Gastroesophageal sphincter (tissue), 3 donors: Measurements from ENCODE around the gene MMP24.

Experiments
- CTCF ChIP-seq, 4 experiments: fragments of 200-600 bp in 2 of 4; fragments of 450-650 bp in 2 of 4; sonication (generic) in 1 of 4; IDR thresholded peaks; one replicate each; pipeline ENCODE4 v1.5.1; 2017 to 2019; ENCODE audit warnings: antibody characterized with exemption in 4 of 4, mild to moderate bottlenecking in 2 of 4, moderate library complexity in 2 of 4
- EP300 ChIP-seq: sonication (generic); formaldehyde crosslinking; IDR thresholded peaks from one replicate; pipeline ENCODE4 v1.6.1; 2017; ENCODE audit warnings: antibody characterized with exemption, mild to moderate bottlenecking

GRCh38 chr20:35319871-35320197, 93.3 kb downstream of the MMP24 start:
- TF ChIP-seq CTCF (IDR thresholded peaks at IDR 0.05) (no peak), EP300 (no peak)
